Fibroblast of lung (primary cell): ENCODE measurements around the gene RPS8. TPM values are rescaled to one million over a fixed set of nuclear protein-coding genes. Genes with fewer than 3 reads are reported as not detected.
A peak's percentile ranks its signal among the peaks of the same experiment; 100 is the strongest.

ENCODE experiments used
- DNase-seq, 2 donors: peaks; one replicate each; pipeline versions ENCODE4 v3.0.0 to v3.0.0-alpha.2; 2010; ENCODE audit warnings: low read depth in 2 of 2
- H2AFZ ChIP-seq: 2 replicates; pipeline ENCODE4 v1.5.1; 2012; ENCODE audit warnings: low read length, control low read depth, inconsistent platforms
- H3K27ac ChIP-seq: 2 replicates; pipeline ENCODE4 v1.5.1; 2011; ENCODE audit warnings: low read length, control low read depth; ENCODE audit not compliant: insufficient read depth
- H3K27me3 ChIP-seq: 2 replicates; pipeline ENCODE4 v1.5.1; 2011; ENCODE audit warnings: mild to moderate bottlenecking, low read length; ENCODE audit not compliant: control insufficient read depth, insufficient read depth
- H3K36me3 ChIP-seq: 2 replicates; pipeline ENCODE4 v1.5.1; 2011; ENCODE audit warnings: low read length; ENCODE audit not compliant: control insufficient read depth, insufficient read depth
- H3K4me1 ChIP-seq: 2 replicates; pipeline ENCODE4 v1.5.1; 2011; ENCODE audit warnings: low read length; ENCODE audit not compliant: control insufficient read depth, insufficient read depth; ENCODE audit errors: extremely low read depth
- H3K4me2 ChIP-seq: 2 replicates; pipeline ENCODE4 v1.5.1; 2011; ENCODE audit warnings: low read length, control low read depth; ENCODE audit not compliant: insufficient read depth; ENCODE audit errors: extremely low read depth
- H3K4me3 ChIP-seq, 4 experiments: fragments of 200-600 bp in 1 of 4; sonication (generic) in 1 of 4; replicated peaks in 1 of 4; 2 replicates each; pipeline ENCODE4 v1.5.1; 2011 to 2016; ENCODE audit warnings: low read length in 4 of 4, low read depth in 3 of 4, mild to moderate bottlenecking in 3 of 4, control low read depth in 2 of 4, inconsistent platforms in 1 of 4, mixed read lengths in 1 of 4; ENCODE audit not compliant: insufficient read depth in 1 of 4; ENCODE audit errors: control extremely low read depth in 1 of 4
- H3K79me2 ChIP-seq: 2 replicates; pipeline ENCODE4 v1.5.1; 2012; ENCODE audit warnings: mild to moderate bottlenecking, low read length, inconsistent platforms; ENCODE audit not compliant: control insufficient read depth, insufficient read depth
- H3K9ac ChIP-seq: 2 replicates; pipeline ENCODE4 v1.5.1; 2011; ENCODE audit warnings: mild to moderate bottlenecking, low read length, control low read depth; ENCODE audit not compliant: insufficient read depth
- H3K9me3 ChIP-seq: 2 replicates; pipeline ENCODE4 v1.5.1; 2012; ENCODE audit warnings: low read depth, low read length; ENCODE audit not compliant: control insufficient read depth, insufficient read depth
- H4K20me1 ChIP-seq: 2 replicates; pipeline ENCODE4 v1.5.1; 2011; ENCODE audit warnings: low read length; ENCODE audit not compliant: control insufficient read depth, insufficient read depth; ENCODE audit errors: extremely low read depth
- CTCF ChIP-seq, 2 donors: IDR thresholded peaks in 1 of 2; conservative IDR thresholded peaks in 1 of 2; 1 replicate in 1 of 2; 2 replicates in 1 of 2; pipeline ENCODE4 v1.5.1; 2011 to 2012; ENCODE audit warnings: low read length in 2 of 2, control low read depth in 1 of 2, inconsistent platforms in 1 of 2, low read depth in 1 of 2, mild to moderate bottlenecking in 1 of 2
- EZH2 ChIP-seq: IDR thresholded peaks from 2 replicates; pipeline ENCODE4 v1.5.1; 2012; ENCODE audit warnings: low read length, control low read depth, mild to moderate bottlenecking; ENCODE audit errors: missing control alignments
- polyA plus RNA-seq, 2 donors: library from polyadenylated mRNA; depleted of rRNA in 1 of 2; stranded (reverse) in 1 of 2; unstranded in 1 of 2; fragments of >200 nt; gene quantifications; 2 replicates each; pipeline ENCODE4 v1.2.1, GENCODE V29; 2011 to 2012; ENCODE audit warnings: missing spikeins in 1 of 2
- total RNA-seq: library from RNA; depleted of rRNA; stranded (reverse); fragments of >200 nt; gene quantifications from 2 replicates; pipeline ENCODE4 v1.2.1, GENCODE V29; 2014

The RPS8 gene
- total and polyA plus RNA-seq, 2 donors (not counting 1 experiment from before 2014, with no cell fraction given), result 1,373 to 2,098 TPM

GRCh38 chr1:44805311-44806024, 30.1 kb downstream of the RPS8 start:
- H3K9ac ChIP-seq, result no peak overlapping the region
- TF ChIP-seq CTCF (conservative IDR thresholded peaks at IDR 0.05 in 1 of 2, IDR thresholded peaks at IDR 0.05 in 1 of 2; ENCODE audit: low read depth in 1 of 2, low read length in 2 of 2) (peak in 1 of 2 donors; percentile 8), EZH2 (no peak)
- H3K27ac ChIP-seq, result peak overlapping the region; percentile 57
- H3K4me2 ChIP-seq, result no peak overlapping the region
- no peak for DNase-seq
- peaks cover 65% of the 10 kb centered on the region for H3K4me1 ChIP-seq
- H3K4me3 ChIP-seq, result no peak overlapping the region
- H3K9me3 ChIP-seq, result no peaks in the 10 kb centered on the region
- no peaks in the 10 kb centered on the region for H3K27me3 ChIP-seq
- H2AFZ ChIP-seq, result no peak overlapping the region
- peaks cover 62% of the 10 kb centered on the region for H3K79me2 ChIP-seq
- no peaks in the 10 kb centered on the region for H4K20me1 ChIP-seq
- H3K36me3 ChIP-seq, result peaks cover 44% of the 10 kb centered on the region

GRCh38 chr1:44806025-44806703, 30.8 kb downstream of the RPS8 start:
- H3K9me3 ChIP-seq, result no peaks in the 10 kb centered on the region
- no peak overlapping the region for H3K4me3 ChIP-seq
- no peaks in the 10 kb centered on the region for H3K27me3 ChIP-seq
- no peaks in the 10 kb centered on the region for H4K20me1 ChIP-seq
- H3K4me2 ChIP-seq, result peak overlapping the region; percentile 55
- H3K4me1 ChIP-seq, result peaks cover 72% of the 10 kb centered on the region
- H3K27ac ChIP-seq, result peak overlapping the region; percentile 100
- peaks cover 44% of the 10 kb centered on the region for H3K36me3 ChIP-seq
- no peak for TF ChIP-seq CTCF (conservative IDR thresholded peaks at IDR 0.05 in 1 of 2, IDR thresholded peaks at IDR 0.05 in 1 of 2; ENCODE audit: low read depth in 1 of 2, low read length in 2 of 2)
- TF ChIP-seq EZH2, result no peak
- H3K9ac ChIP-seq, result peak overlapping the region; percentile 50
- peaks cover 56% of the 10 kb centered on the region for H3K79me2 ChIP-seq
- no peak overlapping the region for H2AFZ ChIP-seq
- no peak for DNase-seq

GRCh38 chr1:44806704-44807363, 31.5 kb downstream of the RPS8 start, which contains the start of gene DYNLT4:
Gene DYNLT4, minus strand, starts transcription at chr1:44807351. Its CDS starts 683 bp downstream, at chr1:44806668.
- Histone ChIP-seq H3K27ac (peak within 1 kb of the TSS; percentile 100), H3K36me3 (peaks cover 43% of the 10 kb centered on the region), H4K20me1 (no peaks in the 10 kb centered on the region), H3K79me2 (peaks cover 50% of the 10 kb centered on the region), H2AFZ (no peak within 1 kb of the TSS), H3K4me3 (peak within 1 kb of the TSS; percentile 3 to 64 (median 36)), H3K4me2 (peak within 1 kb of the TSS; percentile 93), H3K4me1 (peaks cover 76% of the 10 kb centered on the region), H3K9me3 (no peaks in the 10 kb centered on the region), H3K9ac (peak within 1 kb of the TSS; percentile 92), H3K27me3 (no peaks in the 10 kb centered on the region)
- TF ChIP-seq EZH2, result no peak
- no peak for TF ChIP-seq CTCF (conservative IDR thresholded peaks at IDR 0.05 in 1 of 2, IDR thresholded peaks at IDR 0.05 in 1 of 2; ENCODE audit: low read depth in 1 of 2, low read length in 2 of 2)
- DNase-seq, result no peak
